HG03342 (cell line): ENCODE results near the gene IQCF6.
"Not testable (repeated sequence)": the region's sequence is repeated elsewhere in the genome, so short reads cannot be mapped to it uniquely, and the experiment has no call there.

ENCODE experiments used
- ATAC-seq: cut with Tn5 transposase; IDR thresholded peaks from one replicate; pipeline ENCODE4 v1.9.1; 2021; ENCODE audit warnings: mild to moderate bottlenecking, moderate library complexity; ENCODE audit not compliant: unreplicated experiment

Gene IQCF6

GRCh38 chr3:51779137-51779536, at the start of gene IQCF6:
Gene IQCF6, minus strand, starts transcription at chr3:51779237. Its CDS starts 13 bp downstream, at chr3:51779224.
- ATAC-seq, result no peak

GRCh38 chr3:51828297-51828696, 49.3 kb upstream of the IQCF6 start:
- ATAC-seq, result no peak

GRCh38 chr3:51819709-51820406, 40.8 kb upstream of the IQCF6 start:
- no peak for ATAC-seq

GRCh38 chr3:51819151-51819550, 40.1 kb upstream of the IQCF6 start:
- ATAC-seq, result no peak

GRCh38 chr3:51817375-51817774, 38.3 kb upstream of the IQCF6 start:
- ATAC-seq, result no peak

- ATAC-seq, result no peak
These were observed 37.7 kb upstream of the IQCF6 start for GRCh38 chr3:51816723-51817122.

- no peak for ATAC-seq
These were observed 36.6 kb upstream of the IQCF6 start for GRCh38 chr3:51815614-51816013.

- no peak for ATAC-seq
These were observed 35.0 kb upstream of the IQCF6 start for GRCh38 chr3:51814034-51814433.

- ATAC-seq, result no peak
These were observed 34.5 kb upstream of the IQCF6 start for GRCh38 chr3:51813539-51813938.

- no peak for ATAC-seq
These were observed 29.9 kb upstream of the IQCF6 start for GRCh38 chr3:51808934-51809333.

- no peak for ATAC-seq
These were observed 23.2 kb upstream of the IQCF6 start for GRCh38 chr3:51802106-51802703.

- ATAC-seq, result no peak
These were observed 21.7 kb upstream of the IQCF6 start for GRCh38 chr3:51800750-51801125.

- no peak for ATAC-seq
These were observed 21.1 kb upstream of the IQCF6 start for GRCh38 chr3:51799879-51800749.

GRCh38 chr3:51798411-51798963, 19.4 kb upstream of the IQCF6 start:
- no peak for ATAC-seq

- ATAC-seq, result no peak
These were observed 17.8 kb upstream of the IQCF6 start for GRCh38 chr3:51796854-51797253.

- no peak for ATAC-seq
These were observed 15.2 kb upstream of the IQCF6 start for GRCh38 chr3:51794206-51794605.

GRCh38 chr3:51792206-51792605, 13.2 kb upstream of the IQCF6 start:
- no peak for ATAC-seq

GRCh38 chr3:51789437-51789836, 10.4 kb upstream of the IQCF6 start:
- no peak for ATAC-seq

- ATAC-seq, result not testable (repeated sequence)
These were observed 8.5 kb upstream of the IQCF6 start for GRCh38 chr3:51787576-51787975.

GRCh38 chr3:51786267-51786666, 7.2 kb upstream of the IQCF6 start:
- ATAC-seq, result no peak

GRCh38 chr3:51778554-51778953, 483 bp downstream of the IQCF6 start:
- ATAC-seq, result no peak

GRCh38 chr3:51777985-51778384, 1.1 kb downstream of the IQCF6 start:
- ATAC-seq, result no peak
